ENCODE measurements around the gene MLANA. TPM values are rescaled to one million over a fixed set of nuclear protein-coding genes. Genes with fewer than 3 reads are reported as not detected.

The MLANA gene
- total and polyA plus RNA-seq, 10 of the 15 experiments (the other 5 are each of a cell fraction or from before 2014, with no cell fraction given), result 0.11 to 0.26 (median 0.13) TPM; not detected in 6

- TF ChIP-seq ZNF592 (IDR thresholded peaks at IDR 0.05), result no peak
- TF ChIP-seq MYB (IDR thresholded peaks at IDR 0.05; ENCODE audit: borderline replicate concordance, low read depth, low read length), result no peak
- no peak for TF ChIP-seq IRF3 (IDR thresholded peaks at IDR 0.05)
- no peak for TF ChIP-seq CREM (IDR thresholded peaks at IDR 0.05; ENCODE audit: low read depth)
- TF ChIP-seq YY1 (IDR thresholded peaks at IDR 0.05; ENCODE audit: low read depth, low read length), result no peak
- no peak for TF ChIP-seq CREB1 (IDR thresholded peaks at IDR 0.05; ENCODE audit: low read depth)
- TF ChIP-seq RAD51 (IDR thresholded peaks at IDR 0.05), result no peak
- TF ChIP-seq MTA2 (IDR thresholded peaks at IDR 0.05; ENCODE audit: low read depth), result no peak
These were observed 59.6 kb downstream of the MLANA start (continued) for GRCh38 chr9:5950261-5950660.
